ENCODE results near the gene PYGB.
A peak's percentile ranks its signal among the peaks of the same experiment; 100 is the strongest.
"Not testable (repeated sequence)": the region's sequence is repeated elsewhere in the genome, so short reads cannot be mapped to it uniquely, and the experiment has no call there.

The PYGB gene

DNA sequence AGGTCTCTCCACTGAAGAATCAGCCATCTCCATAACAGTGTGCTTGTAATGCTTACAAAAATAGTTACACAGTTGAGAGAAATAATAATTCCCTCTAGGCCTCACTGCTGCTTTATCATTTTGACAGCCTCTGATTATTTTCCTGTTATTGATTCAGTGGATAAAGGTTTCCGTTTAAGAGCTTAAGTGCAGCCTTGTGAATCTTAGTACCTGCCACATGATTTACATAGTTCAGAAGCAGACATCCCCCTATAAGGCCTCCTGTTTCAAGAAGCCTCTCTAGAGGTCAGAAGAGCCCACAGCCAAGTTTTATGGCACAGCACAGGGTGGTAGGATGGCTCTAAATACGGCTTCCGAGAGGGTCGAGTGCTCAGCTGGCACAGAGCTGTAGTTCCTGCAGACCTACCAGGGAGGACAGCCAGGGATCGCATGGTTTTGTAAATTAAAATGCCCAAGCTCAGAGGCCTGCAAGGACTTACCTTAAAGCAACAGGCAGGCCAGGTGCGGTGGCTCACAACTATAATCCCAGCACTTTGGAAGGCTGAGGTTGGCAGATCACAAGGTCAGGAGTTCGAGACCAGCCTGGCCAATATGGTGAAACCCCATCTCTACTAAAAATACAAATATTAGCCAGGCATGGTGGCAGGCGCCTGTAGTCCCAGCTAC lies 17.6 kb upstream of the PYGB start:
- no peak for DNase-seq

DNA sequence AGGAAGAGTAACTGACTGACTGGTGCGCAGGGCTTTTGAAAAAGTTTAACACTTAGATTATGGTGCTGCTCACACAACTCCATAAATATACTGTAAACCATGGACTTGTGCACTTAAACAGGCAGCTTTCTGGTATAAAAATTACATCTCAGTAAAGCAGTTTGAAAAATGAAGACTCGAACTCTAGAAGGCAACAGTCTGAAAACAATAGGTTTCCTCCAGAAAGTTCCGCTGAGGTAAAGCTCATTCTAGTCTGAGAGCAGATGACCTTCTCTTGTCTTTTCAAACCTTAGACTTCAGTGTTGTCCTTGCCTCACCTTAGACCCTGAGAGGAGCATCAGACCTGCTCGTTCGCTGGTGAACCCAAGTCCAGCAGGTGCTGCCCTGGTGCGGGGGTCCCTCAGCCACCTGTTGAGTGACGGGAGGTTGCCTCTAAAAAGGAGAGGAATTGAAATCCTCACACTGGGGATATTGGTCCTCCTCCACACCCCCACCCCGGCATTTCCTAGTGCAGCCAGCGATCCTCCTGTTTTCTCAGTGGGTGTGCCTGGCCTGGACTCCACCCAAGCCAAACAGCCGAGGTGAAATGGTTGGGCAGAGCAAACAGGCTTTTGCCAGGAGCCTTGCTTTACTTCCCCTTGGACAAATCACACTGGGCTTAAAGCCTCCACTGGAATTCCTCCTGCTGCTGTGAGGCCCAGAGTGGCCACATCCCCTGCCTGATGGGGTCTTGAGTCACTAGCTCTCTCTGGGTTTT lies 14.7 kb upstream of the PYGB start:
- DNase-seq, result no peak

DNA sequence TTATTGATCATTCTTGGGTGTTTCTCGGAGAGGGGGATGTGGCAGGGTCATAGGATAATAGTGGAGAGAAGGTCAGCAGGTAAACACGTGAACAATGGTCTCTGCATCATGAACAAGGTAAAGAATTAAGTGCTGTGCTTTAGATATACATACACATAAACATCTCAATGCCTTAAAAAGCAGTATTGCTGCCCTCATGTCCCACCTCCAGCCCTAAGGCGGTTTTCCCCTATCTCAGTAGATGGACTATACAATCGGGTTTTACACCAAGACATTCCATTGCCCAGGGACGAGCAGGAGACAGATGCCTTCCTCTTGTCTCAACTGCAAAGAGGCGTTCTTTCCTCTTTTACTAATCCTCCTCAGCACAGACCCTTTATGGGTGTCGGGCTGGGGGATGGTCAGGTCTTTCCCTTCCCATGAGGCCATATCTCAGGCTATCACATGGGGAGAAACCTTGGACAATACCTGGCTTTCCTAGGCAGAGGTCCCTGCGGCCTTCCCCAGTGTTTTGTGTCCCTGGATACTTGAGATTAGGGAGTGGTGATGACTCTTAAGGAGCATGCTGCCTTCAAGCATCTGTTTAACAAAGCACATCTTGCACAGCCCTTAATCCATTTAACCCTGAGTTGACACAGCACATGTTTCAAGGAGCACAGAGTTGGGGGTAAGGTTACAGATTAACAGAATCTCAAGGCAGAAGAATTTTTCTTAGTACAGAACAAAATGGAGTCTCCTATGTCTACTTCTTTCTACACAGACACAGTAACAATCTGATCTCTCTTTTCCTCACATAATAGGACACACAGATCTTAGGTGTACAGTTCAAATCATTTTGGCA lies 13.7 kb upstream of the PYGB start:
- not testable (repeated sequence) for DNase-seq

DNA sequence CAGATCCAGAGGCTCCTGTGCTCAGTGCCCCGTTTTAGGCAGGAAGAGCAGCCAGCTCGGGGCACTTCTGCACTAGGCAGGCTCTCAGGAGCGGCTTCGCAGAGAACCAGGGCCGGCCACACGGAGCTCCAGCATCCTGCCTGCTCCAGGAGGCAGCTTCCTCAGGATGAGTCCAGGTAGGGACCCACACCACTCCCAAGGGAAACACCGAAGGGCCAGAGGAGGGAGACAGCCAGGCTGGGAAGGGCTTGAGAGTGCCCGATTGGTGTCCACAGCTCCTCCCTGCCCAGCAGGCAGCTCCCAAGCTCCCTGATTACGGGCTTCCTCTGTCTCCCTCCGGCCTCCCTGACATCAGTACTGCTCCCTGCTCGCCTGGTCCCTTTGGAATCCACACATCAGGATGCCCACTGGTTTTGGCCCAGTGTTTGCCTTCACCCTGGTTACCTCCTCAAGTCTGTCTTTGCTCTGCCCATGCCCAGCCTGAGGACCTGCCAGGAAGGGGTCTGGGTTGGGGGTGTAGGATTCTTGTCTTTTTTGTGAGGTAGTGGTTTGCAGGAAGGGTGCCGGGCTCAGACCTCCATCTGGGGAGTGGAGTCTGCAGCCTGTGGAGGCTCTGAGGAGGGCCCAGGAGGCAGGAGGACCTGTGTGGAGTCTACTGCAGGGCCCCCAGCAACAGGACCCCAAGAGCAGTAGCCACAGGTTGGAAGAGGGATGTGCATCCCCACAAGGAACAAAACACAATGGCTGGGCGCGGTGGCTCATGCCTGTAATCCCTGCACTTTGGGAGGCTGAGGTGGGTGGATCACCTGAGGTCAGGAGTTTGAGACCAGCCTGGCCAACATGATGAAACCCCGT lies 11.2 kb upstream of the PYGB start:
- no peak for DNase-seq

DNA sequence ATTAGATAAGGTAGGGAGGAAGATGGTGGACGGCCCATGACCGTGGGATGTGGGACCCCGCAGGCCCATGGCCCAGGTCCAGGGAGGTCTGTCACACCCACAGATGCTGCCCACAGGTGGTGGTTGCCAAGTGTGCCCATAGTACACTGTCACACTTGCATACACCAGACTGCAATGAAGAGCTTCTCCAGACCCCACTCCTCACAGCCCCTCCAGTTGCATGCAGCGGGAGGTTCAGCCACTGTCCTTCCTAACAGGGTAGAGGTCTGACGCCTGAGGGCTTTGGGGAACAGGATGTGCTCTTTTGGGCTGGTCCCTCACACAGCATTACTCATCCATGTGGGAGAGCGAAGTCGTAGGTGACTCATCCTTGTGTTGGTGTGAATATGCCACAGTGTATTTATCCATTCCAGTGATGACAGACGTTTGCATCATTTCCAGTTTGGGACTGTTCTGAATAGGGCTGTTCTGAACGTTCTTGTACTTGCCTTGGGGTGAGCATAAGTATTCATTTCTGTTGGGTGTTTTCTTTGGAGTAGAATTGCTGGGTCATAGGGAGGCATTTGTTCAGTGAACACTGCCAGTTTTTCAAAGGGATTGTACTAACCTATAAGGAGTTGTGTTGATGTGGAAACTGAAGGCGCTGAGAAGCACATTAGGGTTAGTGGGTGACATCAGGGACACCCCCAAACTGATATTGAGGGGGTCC lies 10.1 kb upstream of the PYGB start:
- DNase-seq, result peak; percentile 84

- DNase-seq, result no peak
Measured at GRCh38 chr20:25238319-25239037, 9.4 kb upstream of the PYGB start.

GRCh38 chr20:25239387-25240370 lies 8.2 kb upstream of the PYGB start:
- DNase-seq, result no peak

- not testable (repeated sequence) for DNase-seq
Measured at GRCh38 chr20:25240851-25241658, 6.8 kb upstream of the PYGB start.

DNA sequence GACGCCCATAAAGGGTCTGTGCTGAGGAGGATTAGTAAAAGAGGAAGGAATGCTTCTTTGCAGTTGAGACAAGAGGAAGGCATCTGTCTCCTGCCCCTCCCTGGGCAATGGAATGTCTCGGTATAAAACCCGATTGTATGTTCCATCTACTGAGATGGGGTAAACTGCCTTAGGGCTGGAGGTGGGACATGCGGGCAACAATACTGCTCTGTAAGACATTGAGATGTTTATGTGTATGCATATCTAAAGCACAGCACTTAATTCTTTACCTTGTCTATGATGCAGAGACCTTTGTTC lies 6.3 kb upstream of the PYGB start:
- not testable (repeated sequence) for DNase-seq

DNA sequence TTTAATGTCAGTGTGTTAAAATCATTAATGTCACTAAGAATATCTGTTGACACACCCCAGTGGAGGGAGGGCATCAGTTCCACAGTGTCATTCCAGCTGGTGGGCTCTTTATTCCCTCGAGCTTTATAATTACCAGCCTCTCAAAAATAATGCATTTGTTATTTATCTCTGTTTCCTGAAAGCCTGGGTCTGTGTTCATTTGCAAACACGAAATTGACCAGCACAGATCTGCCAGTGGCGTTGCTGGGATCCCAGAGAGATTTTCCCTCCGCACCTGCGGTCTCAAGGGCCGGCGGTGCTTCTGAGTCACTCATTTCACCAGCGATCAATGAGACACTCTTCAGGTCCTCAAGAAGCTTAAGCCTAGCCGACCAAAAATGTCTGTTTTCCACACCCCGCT lies 5.7 kb upstream of the PYGB start:
- no peak for DNase-seq

DNA sequence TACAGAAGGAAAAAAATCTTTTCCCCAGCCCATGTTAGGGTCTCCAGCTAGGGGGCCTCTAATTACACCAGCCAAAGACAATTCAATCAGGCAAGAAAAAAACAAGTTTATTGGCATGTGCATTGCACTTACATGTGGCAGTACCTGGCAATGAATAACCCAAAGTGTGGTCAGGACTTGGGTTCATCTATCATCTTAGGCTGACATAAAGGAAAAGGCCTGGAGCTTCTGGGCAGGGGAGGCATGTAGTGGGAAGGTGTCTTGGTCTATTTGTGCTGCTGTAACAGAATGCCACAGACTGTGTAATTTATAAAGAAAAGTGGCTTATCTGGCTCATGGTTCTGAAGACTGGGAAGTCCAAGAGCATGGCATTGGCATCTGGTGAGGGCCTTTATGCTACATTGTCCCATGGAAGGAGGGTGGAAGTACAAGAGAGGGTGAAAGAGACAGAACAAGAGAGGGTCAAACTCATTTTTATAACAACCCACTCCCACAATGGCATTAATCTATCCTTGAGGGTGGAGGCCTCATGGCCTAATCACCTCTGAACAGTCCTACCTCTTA lies 4.4 kb upstream of the PYGB start:
- DNase-seq, result no peak

- no peak for DNase-seq
Measured at GRCh38 chr20:25244976-25245375, 2.9 kb upstream of the PYGB start.

- DNase-seq, result no peak
Measured at GRCh38 chr20:25245461-25245860, 2.4 kb upstream of the PYGB start.

DNA sequence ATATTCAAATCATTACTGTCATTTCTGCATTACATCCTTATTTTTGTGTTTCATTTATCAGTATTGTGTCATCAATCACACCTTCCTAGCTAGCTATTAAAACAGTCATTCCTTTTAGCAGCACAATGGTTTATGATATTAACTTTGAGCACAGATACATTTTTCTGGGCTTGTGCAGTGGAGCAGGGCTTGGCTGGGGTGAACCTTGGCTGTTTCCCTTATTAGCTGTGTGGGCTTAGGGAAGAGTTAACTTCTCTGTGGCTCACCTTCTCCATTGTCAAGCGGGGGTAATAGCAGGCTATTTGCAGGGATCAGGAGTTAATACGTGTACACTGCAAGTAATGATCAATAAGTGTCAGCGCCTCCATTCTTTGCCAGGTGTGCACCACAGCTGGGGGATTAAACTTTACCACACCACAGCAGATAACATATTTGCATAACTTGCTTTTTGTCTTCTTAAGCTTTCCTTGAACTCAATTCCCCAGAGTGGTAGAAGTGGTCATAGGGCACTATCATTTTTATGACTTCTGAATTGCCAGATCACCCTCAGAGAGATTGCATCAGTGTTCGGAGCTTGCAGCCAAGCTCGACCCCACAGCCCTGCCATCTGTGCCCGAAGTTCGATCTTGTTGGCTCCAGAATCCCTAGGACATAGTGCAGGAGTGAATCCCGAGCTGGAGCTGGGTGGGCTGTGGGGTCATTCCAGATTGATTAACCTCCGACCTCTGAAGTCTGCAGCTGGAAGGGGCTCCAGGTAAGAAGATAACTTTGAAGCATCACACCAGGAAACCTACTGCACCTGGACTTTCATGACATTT lies 1.5 kb upstream of the PYGB start:
- no peak for DNase-seq

GRCh38 chr20:25247000-25247517 lies 826 bp upstream of the PYGB start:
- DNase-seq, result peak; percentile 77

DNA sequence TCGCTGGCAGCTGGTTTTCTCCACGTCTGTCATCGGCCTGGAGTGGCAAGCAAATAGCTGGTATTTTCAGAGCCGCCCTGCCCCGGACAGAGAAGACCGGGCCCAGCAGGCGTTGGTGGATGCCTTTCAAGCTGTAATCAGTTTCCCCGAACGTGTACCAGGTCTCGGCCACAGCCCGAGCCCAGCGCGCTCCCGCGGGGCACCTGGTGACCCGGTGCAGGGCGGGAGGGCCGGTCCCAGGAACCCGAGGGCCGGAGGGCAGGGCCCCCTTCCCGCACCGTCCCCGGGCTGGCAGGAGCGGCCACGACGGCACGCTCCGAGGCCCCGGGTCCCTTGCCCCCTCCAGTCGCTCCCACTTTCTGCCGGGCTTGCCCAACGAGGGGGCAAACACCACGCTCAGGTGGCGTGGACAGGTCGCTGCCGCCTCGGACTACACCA lies 348 bp upstream of the PYGB start:
- DNase-seq, result peak; percentile 60

- no peak for DNase-seq
Measured at GRCh38 chr20:25248786-25249172, 894 bp downstream of the PYGB start.

Measured in 8988T (cell line).